K562 (cell line): ENCODE results near the gene USP28. TPM values are rescaled to one million over a fixed set of nuclear protein-coding genes. Genes with fewer than 3 reads are reported as not detected.

Source experiments
- ATAC-seq: fragments of 200-7000 bp; cut with Tn5 transposase; 3 replicates; pipeline ENCODE4 v1.9.1; 2020; ENCODE audit warnings: moderate library complexity
- BruUV-seq: library from RNA; stranded (reverse); fragments of 400-500 nt; replicated peaks from 2 replicates; lab custom pipeline; 2021; lab: Mats Ljungman, UMichigan
- CTCF ChIA-PET: fragments of 300-600 bp; formaldehyde crosslinking; extraction: SDS; loops from one replicate; lab custom pipeline; 2021; ENCODE audit warnings: low intra/inter-chr PET ratio; lab: Yijun Ruan, JAX
- POLR2A ChIA-PET: fragments of 300-600, 350-650 bp; sonication (Branson Sonifier 250); formaldehyde crosslinking; extraction: SDS; loops from one replicate; lab custom pipeline; 2021; ENCODE audit warnings: antibody characterized with exemption, inconsistent platforms; lab: Yijun Ruan, JAX
- DNase-seq, 4 experiments: peaks; one replicate each; pipeline versions ENCODE4 v3.0.0 to v3.0.0-alpha.2; 2011 to 2018; ENCODE audit warnings: low spot score in 3 of 4, mixed read lengths in 3 of 4; ENCODE audit errors: extremely low read depth in 1 of 4
- FAIRE-seq: peaks from 2 replicates; lab custom pipeline; 2011; peaks lifted over from hg19 to GRCh38; lab: Jason Lieb, UNC
- H2AFZ ChIP-seq: 2 replicates; pipeline ENCODE4 v1.6.0; 2011; ENCODE audit warnings: low read depth, low read length, control low read depth, inconsistent platforms
- H3K27ac ChIP-seq: fragments of 200-600 bp; 3 replicates; pipeline ENCODE4 v1.8.0; 2011; ENCODE audit warnings: low read depth, mild to moderate bottlenecking, control low read depth, inconsistent platforms, low read length, moderate library complexity, mixed read lengths; ENCODE audit errors: extremely low read depth
- H3K27me3 ChIP-seq, 2 experiments: fragments of 300-600 bp in 1 of 2; 2 replicates in 1 of 2; 3 replicates in 1 of 2; pipeline versions ENCODE4 v1.6.0 to v1.8.0; 2011; ENCODE audit warnings: inconsistent platforms in 2 of 2, low read length in 2 of 2, mild to moderate bottlenecking in 1 of 2, mixed read lengths in 1 of 2, moderate library complexity in 1 of 2; ENCODE audit not compliant: control insufficient read depth in 2 of 2, insufficient read depth in 2 of 2
- H3K36me3 ChIP-seq: fragments of 300-600 bp; 3 replicates; pipeline ENCODE4 v1.8.0; 2011; ENCODE audit warnings: mild to moderate bottlenecking, low read length, inconsistent platforms; ENCODE audit not compliant: control insufficient read depth, insufficient read depth
- H3K4me1 ChIP-seq, 2 experiments: fragments of 200-600 bp in 1 of 2; replicated peaks in 1 of 2; 2 replicates in 1 of 2; 3 replicates in 1 of 2; pipeline versions ENCODE4 v1.5.1 to v1.8.0; 2011; ENCODE audit warnings: inconsistent platforms in 2 of 2, low read length in 2 of 2, mild to moderate bottlenecking in 1 of 2, mixed read lengths in 1 of 2, moderate library complexity in 1 of 2; ENCODE audit not compliant: control insufficient read depth in 2 of 2, insufficient read depth in 2 of 2
- H3K4me2 ChIP-seq: 2 replicates; pipeline ENCODE4 v1.6.1; 2011; ENCODE audit warnings: low read length, control low read depth, inconsistent platforms, mixed read lengths; ENCODE audit not compliant: insufficient read depth
- H3K4me3 ChIP-seq: fragments of 200-600 bp; sonication (generic), shearing (Covaris generic); 2 replicates; pipeline ENCODE4 v1.5.1; 2016; ENCODE audit warnings: control low read depth, inconsistent platforms
- H3K79me2 ChIP-seq: fragments of 200-600 bp; 3 replicates; pipeline ENCODE4 v1.8.0; 2011; ENCODE audit warnings: low read length, inconsistent platforms; ENCODE audit not compliant: control insufficient read depth, insufficient read depth
- H3K9ac ChIP-seq, 2 experiments: 2 replicates each; pipeline versions ENCODE4 v1.6.0 to v1.6.1; 2011; ENCODE audit warnings: low read depth in 2 of 2, low read length in 2 of 2, control low read depth in 1 of 2, inconsistent platforms in 1 of 2, mild to moderate bottlenecking in 1 of 2, mixed read lengths in 1 of 2; ENCODE audit not compliant: insufficient read depth in 1 of 2
- H3K9me1 ChIP-seq: one replicate; pipeline ENCODE4 v1.6.0; 2011; ENCODE audit warnings: inconsistent platforms, mild to moderate bottlenecking, low read length, moderate library complexity; ENCODE audit not compliant: control insufficient read depth, insufficient read depth
- H3K9me3 ChIP-seq: replicated peaks from 2 replicates; pipeline ENCODE4 v1.5.1; 2011; ENCODE audit warnings: low read depth, low read length, inconsistent platforms; ENCODE audit not compliant: control insufficient read depth, insufficient read depth
- H4K20me1 ChIP-seq: replicated peaks from 2 replicates; pipeline ENCODE4 v1.6.1; 2011; ENCODE audit warnings: low read length, inconsistent platforms, mixed read lengths; ENCODE audit not compliant: control insufficient read depth, insufficient read depth
- FOXP1 ChIP-seq: sonication (generic); formaldehyde crosslinking; IDR thresholded peaks from 2 replicates; pipeline ENCODE4 v1.8.0; 2022; ENCODE audit warnings: mild to moderate bottlenecking, missing genetic modification reagents
- HOMEZ ChIP-seq: fragments of 250-450 bp; sonication (Bioruptor Pico); IDR thresholded peaks from 2 replicates; pipeline ENCODE4 v1.4.0; 2020; ENCODE audit warnings: mild to moderate bottlenecking, moderate library complexity
- MEF2A ChIP-seq: IDR thresholded peaks from 2 replicates; pipeline ENCODE4 v1.6.1; 2011; ENCODE audit warnings: low read depth, mild to moderate bottlenecking, low read length, moderate library complexity; ENCODE audit not compliant: control insufficient read depth
- NR3C1 ChIP-seq: sonication (generic); formaldehyde crosslinking; IDR thresholded peaks from 2 replicates; pipeline ENCODE4 v1.8.1; 2022; ENCODE audit warnings: missing genetic modification reagents
- POLR2AphosphoS5 ChIP-seq: IDR thresholded peaks from 2 replicates; pipeline ENCODE4 v1.6.1; 2011; ENCODE audit warnings: mild to moderate bottlenecking, low read depth, low read length, moderate library complexity; ENCODE audit not compliant: control insufficient read depth, insufficient read depth
- POLR2H ChIP-seq: IDR thresholded peaks from 2 replicates; pipeline ENCODE4 v1.6.1; 2016; ENCODE audit warnings: missing genetic modification characterization, low read depth, mild to moderate bottlenecking, control low read depth, missing compliant biosample characterization, moderate library complexity
- POLR3G ChIP-seq: IDR thresholded peaks from 2 replicates; pipeline ENCODE4 v1.6.1; 2011; ENCODE audit not compliant: insufficient read length, insufficient replicate concordance; ENCODE audit errors: extremely low read depth
- TARDBP ChIP-seq: fragments of 450-650 bp; IDR thresholded peaks from 2 replicates; pipeline ENCODE4 v1.6.1; 2016
- WGBS: fragments of 100-300 bp; shearing (Covaris generic); methylation state at CpG from one replicate; pipeline ENCODE4 v1.1.6; 2016; ENCODE audit warnings: low coverage, mixed read lengths; ENCODE audit not compliant: insufficient coverage; ENCODE audit errors: missing lambda C conversion rate; 5-methylcytosine and 5-hydroxymethylcytosine counted together
- in situ Hi-C: fragments of 300-500 bp; cut with MboI; formaldehyde crosslinking; loops from 4 replicates; pipeline ENCODE4 v1.15.0; 2018; ENCODE audit warnings: inconsistent platforms, mixed read lengths
- intact Hi-C: fragments of 100-400 bp; cut with micrococcal nuclease; formaldehyde crosslinking; loops from 2 replicates; pipeline ENCODE4 v1.14.2; 2022
- polyA plus RNA-seq, 8 experiments: library from polyadenylated mRNA; depleted of rRNA in 4 of 8; stranded (reverse) in 5 of 8; unstranded in 3 of 8; fragments of >200 nt; fragmentation: Nextera tagmentation in 2 of 8; fragmentation: Illumina TruSeq in 1 of 8; extraction: Ambion mirVana in 2 of 8; extraction: Trizol in 1 of 8; gene quantifications; 2 replicates each; pipeline versions ENCODE4 v1.2.1 to v1.2.3, GENCODE V29; 2011 to 2014; ENCODE audit warnings: inconsistent platforms in 1 of 8, missing spikeins in 1 of 8
- total RNA-seq, 7 experiments: library from RNA; depleted of rRNA in 6 of 7; stranded (reverse); fragments of >200 nt in 6 of 7; fragmentation: Illumina TruSeq in 2 of 7; extraction: Trizol in 2 of 7; gene quantifications; 2 replicates each; pipeline versions ENCODE4 v1.2.1 to v1.2.3, GENCODE V29; 2011 to 2021; ENCODE audit warnings: low replicate concordance in 1 of 7

USP28 gene
- total and polyA plus RNA-seq, 9 of the 15 experiments (the other 6 are each of a cell fraction or from before 2014, with no cell fraction given): 3.7 to 42.7 (median 20.3) TPM

DNA sequence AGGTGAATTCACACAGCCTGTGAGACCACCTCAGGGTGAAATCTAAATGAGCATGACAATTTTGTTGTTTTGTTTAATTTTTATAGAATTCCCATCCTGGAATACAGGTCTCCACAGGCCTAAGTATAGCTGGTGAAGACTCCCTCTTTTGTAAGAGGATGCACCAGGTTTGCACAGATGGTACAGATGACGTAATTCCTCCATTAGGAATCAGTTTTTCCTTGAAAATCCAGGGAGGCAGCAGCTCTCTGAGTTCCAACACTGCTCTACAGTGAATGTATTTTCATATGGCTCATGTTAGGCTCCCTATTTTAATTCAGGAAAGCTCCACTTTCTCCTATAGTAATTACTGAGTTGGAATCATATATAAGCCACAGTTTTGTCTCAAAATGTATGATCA is 47.2 kb downstream of the USP28 start:
- BruUV-seq: no TSS peak

More for the DNA sequence above, 47.2 kb downstream of the USP28 start:
- in situ Hi-C loops: no loop called here
- ChIA-PET CTCF (no interaction called here), POLR2A (no interaction called here)
- Histone ChIP-seq H3K27me3 (no peaks in the 10 kb centered on the region), H4K20me1 (no peaks in the 10 kb centered on the region), H3K79me2 (no peaks in the 10 kb centered on the region), H2AFZ (no peak overlapping the region), H3K9ac (no peak overlapping the region), H3K4me2 (no peak overlapping the region), H3K9me1 (no peaks in the 10 kb centered on the region), H3K36me3 (peaks cover 35% of the 10 kb centered on the region), H3K4me1 (no peaks in the 10 kb centered on the region), H3K9me3 (no peaks in the 10 kb centered on the region), H3K4me3 (no peak overlapping the region), H3K27ac (no peak overlapping the region)
- 85% methylated on average over 1 of the region's 1 CpG for WGBS
- DNase-seq (no peak), FAIRE-seq (no peak), ATAC-seq (no peak)
- intact Hi-C loops: no loop called here
- no peak for TF ChIP-seq POLR2AphosphoS5
- no peak for TF ChIP-seq MEF2A
- TF ChIP-seq POLR2H (tag): no peak
- TF ChIP-seq FOXP1 (CRISPR knock-in tag): no peak
- TF ChIP-seq HOMEZ (CRISPR knock-in tag): no peak
- TF ChIP-seq POLR3G: no peak
- no peak for TF ChIP-seq TARDBP
- no peak for TF ChIP-seq NR3C1 (CRISPR knock-in tag)
